ENCODE measurements around the gene AGBL1. TPM values are rescaled to one million over a fixed set of nuclear protein-coding genes. Genes with fewer than 3 reads are reported as not detected.

The AGBL1 gene
- polyA plus RNA-seq, 1 experiment: not detected

GRCh38 chr15:86425746-86426145 is 346.1 kb downstream of the AGBL1 start:
- no peak for TF ChIP-seq CTCF (IDR thresholded peaks at IDR 0.05; ENCODE audit: low read depth, low read length)
- no peak for DNase-seq (ENCODE audit: low read depth, low spot score)
- POLR2A ChIA-PET: no interaction called here
- Histone ChIP-seq H3K4me3 (ENCODE audit: low read depth, low read length) (no peak overlapping the region), H3K27ac (ENCODE audit: low read depth, low read length) (no peak overlapping the region), H3K9me3 (ENCODE audit: control insufficient read depth, insufficient read depth, low read length) (peaks cover 9% of the 10 kb centered on the region), H3K27me3 (ENCODE audit: control insufficient read depth, insufficient read depth, low read length) (no peaks in the 10 kb centered on the region)
- CTCF ChIA-PET: no interaction called here

DNA sequence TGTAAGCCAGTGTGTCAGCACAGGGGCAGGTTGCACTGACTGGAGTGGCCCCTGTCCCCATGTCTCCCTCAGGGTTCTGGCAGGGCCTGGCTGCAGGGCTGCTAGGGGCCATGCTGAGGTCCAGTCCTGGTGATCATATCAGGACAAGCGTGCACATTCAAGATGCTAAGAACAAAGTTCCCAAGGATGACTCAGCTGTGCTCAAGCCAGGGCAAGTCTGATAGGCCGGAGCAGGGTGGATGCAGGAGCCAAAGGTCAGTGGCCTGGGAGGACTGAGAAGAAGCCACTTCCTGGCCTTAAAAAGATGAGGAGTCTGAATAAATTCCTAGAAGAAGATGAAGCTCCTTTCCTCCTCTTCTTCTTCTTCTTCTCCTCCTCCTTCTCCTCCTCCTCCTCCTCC is 353.2 kb downstream of the AGBL1 start:
- POLR2A ChIA-PET: no interaction called here
- no peak for TF ChIP-seq CTCF (IDR thresholded peaks at IDR 0.05; ENCODE audit: low read depth, low read length)
- DNase-seq (ENCODE audit: low read depth, low spot score): no peak
- Histone ChIP-seq H3K9me3 (ENCODE audit: control insufficient read depth, insufficient read depth, low read length) (peaks cover 8% of the 10 kb centered on the region), H3K27me3 (ENCODE audit: control insufficient read depth, insufficient read depth, low read length) (no peaks in the 10 kb centered on the region), H3K4me3 (ENCODE audit: low read depth, low read length) (no peak overlapping the region), H3K27ac (ENCODE audit: low read depth, low read length) (no peak overlapping the region)
- CTCF ChIA-PET: no interaction called here

GRCh38 chr15:86433983-86434382 is 354.3 kb downstream of the AGBL1 start:
- no peak overlapping the region for H3K27ac ChIP-seq (ENCODE audit: low read depth, low read length)
- POLR2A ChIA-PET: no interaction called here
- H3K4me3 ChIP-seq (ENCODE audit: low read depth, low read length): no peak overlapping the region
- H3K27me3 ChIP-seq (ENCODE audit: control insufficient read depth, insufficient read depth, low read length): no peaks in the 10 kb centered on the region
- H3K9me3 ChIP-seq (ENCODE audit: control insufficient read depth, insufficient read depth, low read length): peaks cover 8% of the 10 kb centered on the region
- TF ChIP-seq CTCF (IDR thresholded peaks at IDR 0.05; ENCODE audit: low read depth, low read length): no peak
- CTCF ChIA-PET: no interaction called here
- no peak for DNase-seq (ENCODE audit: low read depth, low spot score)

- TF ChIP-seq CTCF (IDR thresholded peaks at IDR 0.05; ENCODE audit: low read depth, low read length): no peak
- POLR2A ChIA-PET: no interaction called here
- Histone ChIP-seq H3K27me3 (ENCODE audit: control insufficient read depth, insufficient read depth, low read length) (no peaks in the 10 kb centered on the region), H3K4me3 (ENCODE audit: low read depth, low read length) (no peak overlapping the region), H3K27ac (ENCODE audit: low read depth, low read length) (no peak overlapping the region), H3K9me3 (ENCODE audit: control insufficient read depth, insufficient read depth, low read length) (peaks cover 12% of the 10 kb centered on the region)
- CTCF ChIA-PET: no interaction called here
- DNase-seq (ENCODE audit: low read depth, low spot score): no peak
Measured at GRCh38 chr15:86439614-86440013, 359.9 kb downstream of the AGBL1 start.

DNA sequence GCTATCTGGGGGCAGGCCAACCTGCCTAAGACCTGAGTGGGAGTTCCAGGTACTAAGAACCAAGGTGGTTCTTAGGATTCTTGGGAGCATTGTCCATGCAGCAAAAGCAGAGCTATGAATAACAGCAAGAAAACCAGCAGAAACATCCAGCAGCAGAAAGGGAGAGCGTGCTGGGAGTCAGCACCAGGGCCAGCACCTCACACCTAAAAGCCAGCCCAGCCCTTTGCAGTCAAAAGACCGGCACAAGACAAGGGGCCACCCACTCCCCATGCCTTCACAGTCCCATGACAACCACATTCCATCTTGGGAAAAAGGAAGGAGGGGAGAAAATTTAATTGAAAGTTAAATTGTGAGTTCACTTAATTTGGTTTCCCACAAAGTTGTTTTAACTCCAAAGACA is 364.9 kb downstream of the AGBL1 start:
- CTCF ChIA-PET: no interaction called here
- Histone ChIP-seq H3K9me3 (ENCODE audit: control insufficient read depth, insufficient read depth, low read length) (peaks cover 19% of the 10 kb centered on the region), H3K4me3 (ENCODE audit: low read depth, low read length) (no peak overlapping the region), H3K27me3 (ENCODE audit: control insufficient read depth, insufficient read depth, low read length) (no peaks in the 10 kb centered on the region), H3K27ac (ENCODE audit: low read depth, low read length) (no peak overlapping the region)
- DNase-seq (ENCODE audit: low read depth, low spot score): no peak
- no peak for TF ChIP-seq CTCF (IDR thresholded peaks at IDR 0.05; ENCODE audit: low read depth, low read length)
- POLR2A ChIA-PET: no interaction called here
